ENCODE measurements around the gene SLC17A3. TPM values are rescaled to one million over a fixed set of nuclear protein-coding genes. Genes with fewer than 3 reads are reported as not detected.

The SLC17A3 gene
- total and polyA plus RNA-seq, 9 of the 15 experiments (the other 6 are each of a cell fraction or from before 2014, with no cell fraction given) = 0.04 to 0.08 TPM; not detected in 7

GRCh38 chr6:25804804-25805203 is 69.2 kb downstream of the SLC17A3 start (continued):
- TF ChIP-seq ZMIZ1 (IDR thresholded peaks at IDR 0.05; ENCODE audit: low read depth in 2 of 2, low read length in 2 of 2) (no peak), ZFX (CRISPR knock-in tag; IDR thresholded peaks at IDR 0.05) (no peak), PHTF2 (CRISPR knock-in tag; IDR thresholded peaks at IDR 0.05) (no peak)

GRCh38 chr6:25801436-25801835 is 72.6 kb downstream of the SLC17A3 start:
- H3K79me2 ChIP-seq (ENCODE audit: control insufficient read depth, insufficient read depth, low read length) = no peaks in the 10 kb centered on the region
- H4K20me1 ChIP-seq (replicated peaks; ENCODE audit: control insufficient read depth, insufficient read depth, low read length) = no peaks in the 10 kb centered on the region
- H3K36me3 ChIP-seq (ENCODE audit: control insufficient read depth, insufficient read depth, low read length) = no peaks in the 10 kb centered on the region
- no TSS peak for BruUV-seq (replicated peaks)
- in situ Hi-C loops (cut with MboI) = no loop called here
- no peak overlapping the region for H3K9ac ChIP-seq (ENCODE audit: insufficient read depth in 1 of 2, low read depth in 2 of 2, low read length in 2 of 2)
- no peak overlapping the region for H3K27ac ChIP-seq (ENCODE audit: extremely low read depth, low read depth, low read length)
- ATAC-seq (no peak), FAIRE-seq (no peak), DNase-seq (ENCODE audit: extremely low read depth in 1 of 4, low spot score in 3 of 4) (no peak)
- ChIA-PET CTCF (ENCODE audit: low intra/inter-chr PET ratio) (no interaction called here), POLR2A (interaction anchor here (0.8 kb wide), 1 partner anchor 13 kb away, joined by 5 read pairs; no protein-coding TSS in a partner anchor)
- H2AFZ ChIP-seq (ENCODE audit: low read depth, low read length) = no peak overlapping the region
- no peaks in the 10 kb centered on the region for H3K4me1 ChIP-seq (replicated peaks in 1 of 2; ENCODE audit: control insufficient read depth in 2 of 2, insufficient read depth in 2 of 2, low read length in 2 of 2)
- H3K9me1 ChIP-seq (ENCODE audit: control insufficient read depth, insufficient read depth, low read length) = no peaks in the 10 kb centered on the region
- H3K9me3 ChIP-seq (replicated peaks; ENCODE audit: control insufficient read depth, insufficient read depth, low read depth, low read length) = no peaks in the 10 kb centered on the region
- no peak overlapping the region for H3K4me2 ChIP-seq (ENCODE audit: insufficient read depth, low read length)
- intact Hi-C loops (cut with micrococcal nuclease) = no loop called here
- no peak overlapping the region for H3K4me3 ChIP-seq
- H3K27me3 ChIP-seq (ENCODE audit: control insufficient read depth in 2 of 2, insufficient read depth in 2 of 2, low read length in 2 of 2) = no peaks in the 10 kb centered on the region
- 0% methylated on average over 4 of the region's 4 CpGs for WGBS (ENCODE audit: insufficient coverage, low coverage, missing lambda C conversion rate)
- TF ChIP-seq ILK (tag; IDR thresholded peaks at IDR 0.05; ENCODE audit: borderline replicate concordance, low read depth) (no peak), ZSCAN32 (CRISPR knock-in tag; IDR thresholded peaks at IDR 0.05) (no peak), SAFB (IDR thresholded peaks at IDR 0.05; ENCODE audit: borderline replicate concordance, low read depth, low read length) (no peak), ZNF583 (CRISPR knock-in tag; IDR thresholded peaks at IDR 0.05) (no peak), ZFPM2 (CRISPR knock-in tag; IDR thresholded peaks at IDR 0.05) (no peak), KDM2B (CRISPR knock-in tag; IDR thresholded peaks at IDR 0.05) (no peak), CLOCK (CRISPR knock-in tag; IDR thresholded peaks at IDR 0.05; ENCODE audit: borderline replicate concordance) (no peak), ZNF507 (tag; conservative IDR thresholded peaks at IDR 0.05) (no peak), KDM4B (IDR thresholded peaks at IDR 0.05; ENCODE audit: borderline replicate concordance in 2 of 2, low read depth in 1 of 2) (no peak), KDM1A (IDR thresholded peaks at IDR 0.05) (no peak), ZNF436 (CRISPR knock-in tag; IDR thresholded peaks at IDR 0.05) (no peak), WHSC1 (IDR thresholded peaks at IDR 0.05; ENCODE audit: low read length) (no peak), COPS2 (conservative IDR thresholded peaks at IDR 0.05) (no peak)
